HepG2 (cell line): Measurements from ENCODE around the gene HSPB9. TPM values are rescaled to one million over a fixed set of nuclear protein-coding genes. Genes with fewer than 3 reads are reported as not detected.
A peak's percentile ranks its signal among the peaks of the same experiment; 100 is the strongest.

Experiments
- BCL3 ChIP-seq: sonication (generic); formaldehyde crosslinking; IDR thresholded peaks from 2 replicates; pipeline ENCODE4 v1.5.1; 2020; ENCODE audit warnings: mild to moderate bottlenecking, missing genetic modification reagents, moderate library complexity
- CBX1 ChIP-seq: IDR thresholded peaks from one replicate; pipeline ENCODE4 v1.6.1; 2016; ENCODE audit warnings: antibody characterized with exemption, low read depth
- HHEX ChIP-seq: IDR thresholded peaks from 2 replicates; pipeline ENCODE4 v1.6.1; 2016; ENCODE audit warnings: control low read depth
- HNRNPH1 ChIP-seq: fragments of 200-400 bp; formaldehyde crosslinking; optimal IDR thresholded peaks from 2 replicates; pipeline ENCODE3; 2017; ENCODE audit warnings: mild to moderate bottlenecking, low read depth, low read length
- ISL2 ChIP-seq: sonication (generic); formaldehyde crosslinking; IDR thresholded peaks from 2 replicates; pipeline ENCODE4 v1.5.0; 2020; ENCODE audit warnings: missing genetic modification reagents
- MED8 ChIP-seq: sonication (generic); formaldehyde crosslinking; IDR thresholded peaks from 2 replicates; pipeline ENCODE4 v1.8.1; 2023; ENCODE audit warnings: mild to moderate bottlenecking, missing genetic modification reagents; ENCODE audit not compliant: insufficient replicate concordance
- MEIS2 ChIP-seq: sonication (generic); formaldehyde crosslinking; IDR thresholded peaks from 2 replicates; pipeline ENCODE4 v1.9.0; 2021; ENCODE audit warnings: mild to moderate bottlenecking, missing genetic modification reagents
- MZF1 ChIP-seq: sonication (generic); formaldehyde crosslinking; IDR thresholded peaks from 2 replicates; pipeline ENCODE4 v1.8.1; 2023; ENCODE audit warnings: mild to moderate bottlenecking, missing genetic modification reagents, borderline replicate concordance
- NKX3-1 ChIP-seq: sonication (generic); formaldehyde crosslinking; IDR thresholded peaks from 2 replicates; pipeline ENCODE4 v1.5.0; 2020; ENCODE audit warnings: missing genetic modification reagents
- PAXIP1 ChIP-seq: sonication (generic); formaldehyde crosslinking; conservative IDR thresholded peaks from 2 replicates; pipeline ENCODE4 v1.4.0; 2020; ENCODE audit warnings: mild to moderate bottlenecking, missing genetic modification reagents, moderate library complexity
- PBX2 ChIP-seq: IDR thresholded peaks from 2 replicates; pipeline ENCODE4 v1.6.1; 2016; ENCODE audit warnings: control low read depth
- PCBP1 ChIP-seq: fragments of 200-400 bp; formaldehyde crosslinking; IDR thresholded peaks from 2 replicates; pipeline ENCODE4 v1.6.1; 2017; ENCODE audit warnings: mild to moderate bottlenecking, low read depth, low read length, borderline replicate concordance
- PLRG1 ChIP-seq: fragments of 450-650 bp; conservative IDR thresholded peaks from 2 replicates; pipeline ENCODE4 v1.6.1; 2016
- STAG1 ChIP-seq: sonication (generic); formaldehyde crosslinking; IDR thresholded peaks from 2 replicates; pipeline ENCODE4 v1.4.0; 2020; ENCODE audit warnings: missing genetic modification reagents
- TAF1 ChIP-seq: sonication (generic); formaldehyde crosslinking; IDR thresholded peaks from 2 replicates; pipeline ENCODE4 v1.4.0; 2020; ENCODE audit warnings: missing genetic modification reagents
- TEF ChIP-seq: sonication (generic); formaldehyde crosslinking; IDR thresholded peaks from 2 replicates; pipeline ENCODE4 v1.5.0; 2020; ENCODE audit warnings: missing genetic modification reagents
- ZNF513 ChIP-seq: sonication (generic); formaldehyde crosslinking; conservative IDR thresholded peaks from 2 replicates; pipeline ENCODE4 v1.5.0; 2020; ENCODE audit warnings: missing genetic modification reagents
- ZNF746 ChIP-seq: sonication (generic); formaldehyde crosslinking; IDR thresholded peaks from 2 replicates; pipeline ENCODE4 v1.8.0; 2022; ENCODE audit warnings: mild to moderate bottlenecking, missing genetic modification reagents
- polyA plus RNA-seq, 8 experiments: library from polyadenylated mRNA; depleted of rRNA in 3 of 8; stranded (reverse) in 7 of 8; unstranded in 1 of 8; fragments of >200 nt; fragmentation: Illumina TruSeq in 4 of 8; extraction: Trizol in 4 of 8; gene quantifications; 2 replicates each; pipeline versions ENCODE4 v1.2.1 to v1.2.3, GENCODE V29; 2011 to 2016; ENCODE audit warnings: low read depth in 4 of 8, missing spikeins in 1 of 8, mixed read lengths in 1 of 8; ENCODE audit not compliant: insufficient read depth in 1 of 8
- total RNA-seq, 5 experiments: library from RNA; depleted of rRNA; stranded (reverse); fragments of >200 nt; fragmentation: Illumina TruSeq; extraction: Trizol; gene quantifications; 2 replicates each; pipeline ENCODE4 v1.2.3, GENCODE V29; 2016; ENCODE audit warnings: low read depth in 1 of 5

Gene HSPB9
- total and polyA plus RNA-seq, 2 of the 13 experiments (the other 11 are each of a cell fraction or from before 2014, with no cell fraction given) = 0.05 to 0.24 TPM

- TF ChIP-seq BCL3 (CRISPR knock-in tag) = no peak
- peak; percentile 83 for TF ChIP-seq CBX1
- peak; percentile 72 for TF ChIP-seq TAF1
- TF ChIP-seq ZNF513 (CRISPR knock-in tag) = no peak
- no peak for TF ChIP-seq HHEX
- TF ChIP-seq MED8 (CRISPR knock-in tag) = no peak
- TF ChIP-seq NKX3-1 (CRISPR knock-in tag) = 0 out of 2 replicates have a peak, but pooled peaks have one; percentile 38
- no peak for TF ChIP-seq PLRG1
- peak; percentile 48; the same call in 1 of the 2 replicates for TF ChIP-seq ISL2
- TF ChIP-seq MZF1 (CRISPR knock-in tag) = no peak
- 0 out of 2 replicates have a peak, but pooled peaks have one; percentile 24 for TF ChIP-seq MEIS2
- TF ChIP-seq PBX2 = no peak
- TF ChIP-seq PCBP1 = no peak
- TF ChIP-seq TEF (CRISPR knock-in tag) = no peak
- no peak for TF ChIP-seq ZNF746 (CRISPR knock-in tag)
- no peak; the same call in 1 of the 2 replicates for TF ChIP-seq PAXIP1 (CRISPR knock-in tag)
- TF ChIP-seq HNRNPH1 = no peak
- TF ChIP-seq STAG1 (CRISPR knock-in tag) = no peak
Measured at GRCh38 chr17:42120770-42121769, 1.5 kb upstream of the HSPB9 start, which contains the start of gene KAT2A (continued).
